ENCODE measurements around the gene OR9Q1.
"Not testable (repeated sequence)": the region's sequence is repeated elsewhere in the genome, so short reads cannot be mapped to it uniquely, and the experiment has no call there.

The OR9Q1 gene

DNA sequence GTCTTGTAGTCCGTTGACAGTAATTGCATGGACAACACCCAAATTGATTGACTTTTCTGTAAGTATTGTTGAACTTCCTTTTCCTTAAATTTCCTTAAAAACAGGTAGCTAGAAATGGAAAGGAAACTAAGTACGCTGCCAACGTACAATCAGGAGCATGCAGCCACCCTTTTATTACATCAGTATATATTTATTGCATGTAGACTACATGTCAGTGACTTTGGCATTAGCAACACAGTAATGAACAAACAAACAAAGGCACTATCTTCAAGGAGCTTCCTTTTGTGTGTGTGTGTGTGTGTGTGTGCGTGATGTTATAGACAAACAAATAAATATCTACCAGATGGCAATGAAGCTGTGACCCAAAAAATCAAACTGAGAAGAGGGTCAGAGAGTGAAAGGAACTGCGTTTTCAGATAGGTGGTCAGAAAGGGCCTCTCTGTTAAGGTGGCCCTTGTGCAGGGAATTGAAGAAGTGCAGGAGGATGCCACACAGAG, at the start of gene OR9Q1:
Gene OR9Q1, plus strand, starts transcription at position 447 of the 497 bp plus-strand sequence. CDS start 155,564 bp downstream, outside the sequence.
- DNase-seq (ENCODE audit: low spot score), result no peak

- DNase-seq (ENCODE audit: low spot score), result no peak
These were observed 49.5 kb upstream of the OR9Q1 start for GRCh38 chr11:57974132-57974531.

DNA sequence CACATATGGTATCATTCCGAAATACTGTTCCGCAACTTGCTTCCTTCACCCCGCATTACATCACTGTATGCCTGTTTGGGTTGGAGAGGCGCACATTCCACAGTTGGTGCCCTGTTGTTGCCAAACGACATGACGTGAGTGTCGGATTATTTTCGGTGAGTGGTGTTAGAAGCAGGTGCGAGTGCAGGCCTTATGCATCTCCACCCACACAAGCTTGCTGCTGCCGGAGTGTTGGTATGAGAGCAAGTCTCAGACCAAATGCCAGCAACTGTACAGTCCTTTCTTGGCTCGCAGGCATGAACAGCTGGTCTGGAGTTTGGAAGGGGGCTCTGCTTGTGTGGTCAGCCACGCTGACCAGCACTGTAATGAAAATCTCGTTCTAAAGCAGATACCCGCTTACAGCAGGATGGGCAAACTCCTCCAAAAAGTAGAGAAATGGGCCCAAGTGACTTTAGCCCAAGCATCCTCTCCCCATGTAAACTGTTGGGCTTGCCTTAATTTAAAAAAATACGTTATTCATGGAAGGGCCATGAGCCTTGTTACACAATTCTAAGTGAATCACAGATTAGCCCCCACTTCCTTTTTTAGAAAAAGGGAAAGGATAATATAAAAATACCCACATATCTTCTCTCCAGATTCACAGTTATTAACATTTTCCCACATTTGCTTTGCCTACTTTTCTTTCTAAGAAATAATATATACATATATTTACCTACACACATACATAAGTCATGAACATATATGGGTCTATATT, 48.7 kb upstream of the OR9Q1 start:
- DNase-seq (ENCODE audit: low spot score), result no peak

- no peak for DNase-seq (ENCODE audit: low spot score)
These were observed 46.0 kb upstream of the OR9Q1 start for GRCh38 chr11:57977709-57978108.

DNA sequence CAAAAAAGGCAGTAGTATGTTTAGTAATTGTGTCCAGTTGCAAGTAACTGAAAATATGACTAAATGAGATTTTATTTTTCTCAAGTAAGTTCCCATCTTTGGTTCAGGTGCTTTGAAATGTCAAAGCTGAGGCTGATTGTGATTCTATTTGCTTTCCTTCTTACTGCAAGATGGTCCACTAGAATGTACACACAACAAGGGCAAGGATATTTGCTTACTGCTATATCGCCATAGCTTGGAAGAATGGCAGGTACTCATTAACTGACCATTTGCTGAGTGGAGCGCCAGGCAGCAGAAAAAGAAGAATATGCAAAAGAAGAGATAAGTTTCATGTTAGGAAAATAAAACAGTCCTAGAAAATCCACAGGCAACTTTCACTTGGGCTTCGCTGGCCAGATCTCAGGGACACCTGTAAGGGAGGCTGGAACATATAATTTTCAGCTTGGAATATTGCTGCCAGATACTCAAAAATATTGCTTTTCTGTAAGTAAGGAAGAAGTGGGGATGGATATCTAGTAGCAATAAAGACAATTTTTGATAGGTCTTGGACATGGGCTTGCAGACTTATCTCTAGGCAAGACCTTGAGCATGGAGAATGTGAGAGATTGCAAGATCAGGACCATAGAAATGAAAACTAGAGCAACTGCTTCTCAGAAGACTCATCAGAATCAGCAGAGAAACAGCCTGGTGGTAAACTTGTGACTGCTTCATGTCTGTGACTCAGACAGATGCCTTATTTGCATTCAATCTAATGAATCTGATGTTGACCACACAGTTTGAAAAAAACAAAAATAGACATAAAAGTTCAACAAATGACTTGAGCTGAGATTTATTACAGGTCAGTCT, 44.8 kb upstream of the OR9Q1 start:
- peak; percentile 20 for DNase-seq (ENCODE audit: low spot score)

DNA sequence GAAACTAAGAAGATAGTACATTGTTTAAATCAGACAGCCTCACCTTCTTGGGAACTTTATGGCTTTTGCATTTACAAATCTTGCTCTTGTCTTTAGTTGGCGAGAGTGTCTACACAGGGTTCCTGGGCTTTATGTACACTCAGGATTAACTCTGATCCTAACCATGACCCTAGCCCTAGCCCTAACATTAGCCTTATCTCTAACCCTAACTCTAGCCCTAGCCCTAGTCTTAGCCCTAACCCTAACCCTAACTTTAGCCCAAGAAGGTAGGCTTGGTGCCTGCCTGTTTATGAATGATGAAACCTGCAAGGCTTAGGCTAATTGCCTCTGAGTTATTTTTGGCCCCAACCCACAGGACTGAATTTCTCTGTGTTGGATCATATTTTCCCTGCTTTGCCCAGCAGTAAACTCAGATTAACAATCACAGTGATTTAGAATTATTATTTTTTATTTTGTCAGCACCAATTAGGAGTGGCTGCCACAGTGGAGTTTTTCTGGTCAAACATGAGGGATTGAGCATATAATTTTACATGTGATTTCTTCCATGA, 44.1 kb upstream of the OR9Q1 start:
- no peak for DNase-seq (ENCODE audit: low spot score)

GRCh38 chr11:57980201-57980600, 43.5 kb upstream of the OR9Q1 start:
- no peak for DNase-seq (ENCODE audit: low spot score)

DNA sequence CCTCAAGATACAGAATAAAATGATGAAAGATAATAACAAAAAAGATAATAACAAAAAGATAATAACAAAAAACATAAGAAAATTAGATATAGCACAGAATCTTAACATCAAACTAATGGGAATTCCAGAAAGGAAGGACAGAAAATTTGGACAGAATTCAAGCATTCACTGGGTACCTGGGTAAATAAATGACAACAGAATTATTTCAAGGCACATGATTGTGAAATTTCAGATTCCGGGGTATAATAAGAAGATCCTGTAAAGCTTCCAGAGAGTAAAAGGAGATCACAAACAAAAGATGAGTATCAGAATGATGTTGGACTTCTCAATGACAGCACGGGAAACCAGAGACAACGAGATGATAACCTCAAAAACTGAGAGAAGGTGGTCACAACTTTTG, 42.1 kb upstream of the OR9Q1 start:
- no peak for DNase-seq (ENCODE audit: low spot score)

DNA sequence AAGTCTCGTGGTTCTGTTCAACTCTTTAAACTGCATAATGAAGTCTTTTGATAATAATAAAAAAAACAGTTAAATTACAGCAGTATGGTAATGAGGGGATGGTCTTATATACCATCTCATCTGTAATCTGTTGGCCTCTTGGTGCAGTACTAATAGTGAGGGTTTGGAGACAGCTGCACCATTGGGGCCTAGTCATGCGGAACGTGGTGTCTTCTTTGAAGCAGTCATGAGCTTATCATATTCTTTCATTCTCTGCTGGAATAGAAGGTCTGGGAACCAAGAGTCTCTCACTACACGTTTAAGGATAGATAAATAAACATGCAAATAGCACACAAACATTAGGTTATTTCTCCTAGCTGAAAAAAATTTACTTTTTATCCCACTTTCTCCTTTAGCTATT, 40.9 kb upstream of the OR9Q1 start:
- DNase-seq (ENCODE audit: low spot score), result peak; percentile 43

DNA sequence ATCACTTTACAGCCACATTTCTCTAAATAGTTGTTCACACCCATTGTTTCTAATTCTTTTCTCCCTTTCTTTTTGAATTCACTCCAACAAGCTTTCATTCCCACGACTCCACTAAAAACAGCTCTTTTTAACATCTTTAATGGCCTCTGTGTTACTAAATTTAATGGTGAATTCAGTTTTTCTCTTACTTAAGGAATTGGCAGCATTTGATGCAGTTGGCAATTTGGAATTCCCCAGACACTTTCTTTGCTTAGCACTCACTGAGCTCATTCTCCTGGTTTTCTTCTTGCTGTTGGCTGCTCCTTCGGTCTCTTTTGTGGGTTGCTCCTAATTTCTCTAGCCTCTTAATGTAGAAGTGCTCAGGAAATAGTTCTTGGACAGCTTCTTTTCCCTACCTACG, 40.5 kb upstream of the OR9Q1 start:
- DNase-seq (ENCODE audit: low spot score), result no peak

- DNase-seq (ENCODE audit: low spot score), result not testable (repeated sequence)
These were observed 24.2 kb upstream of the OR9Q1 start for GRCh38 chr11:57999523-57999922.

DNA sequence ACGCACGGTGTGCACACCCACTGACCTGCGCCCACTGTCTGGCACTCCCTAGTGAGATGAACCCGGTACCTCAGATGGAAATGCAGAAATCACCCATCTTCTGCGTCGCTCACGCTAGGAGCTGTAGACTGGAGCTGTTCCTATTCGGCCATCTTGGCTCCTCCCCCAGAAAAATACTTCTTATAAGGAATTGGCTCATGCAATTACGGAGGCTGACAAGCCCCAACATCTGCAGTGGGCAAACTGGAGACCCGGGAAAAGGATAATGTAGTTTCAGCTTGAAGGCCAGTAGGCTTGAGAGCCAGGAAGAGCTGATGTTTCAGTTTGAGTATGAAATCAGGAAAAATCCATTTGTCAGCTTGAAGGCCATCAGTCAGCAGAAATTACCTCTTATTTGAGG, 23.7 kb upstream of the OR9Q1 start:
- DNase-seq (ENCODE audit: low spot score), result not testable (repeated sequence)

GRCh38 chr11:58000699-58001098, 23.0 kb upstream of the OR9Q1 start:
- no peak for DNase-seq (ENCODE audit: low spot score)

DNA sequence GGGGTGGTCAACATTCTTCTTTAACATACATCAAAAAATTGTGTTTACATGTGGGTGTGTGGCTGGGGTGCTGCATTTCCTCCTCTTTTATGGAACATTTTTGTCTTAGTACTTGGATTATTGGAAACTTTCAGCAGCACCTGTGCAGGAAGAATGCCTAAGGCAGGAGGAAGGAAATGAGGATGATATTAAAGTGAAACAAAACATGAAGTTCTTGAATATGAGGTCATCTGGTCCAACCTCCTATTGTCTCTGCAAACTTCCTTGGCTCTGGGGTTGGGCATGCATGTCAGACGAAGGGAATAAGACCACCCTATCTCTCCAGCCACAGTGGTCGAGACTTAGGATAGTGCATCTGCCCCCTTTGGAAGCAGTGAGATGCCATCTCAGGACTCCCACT, 20.6 kb upstream of the OR9Q1 start:
- peak; percentile 9 for DNase-seq (ENCODE audit: low spot score)

DNA sequence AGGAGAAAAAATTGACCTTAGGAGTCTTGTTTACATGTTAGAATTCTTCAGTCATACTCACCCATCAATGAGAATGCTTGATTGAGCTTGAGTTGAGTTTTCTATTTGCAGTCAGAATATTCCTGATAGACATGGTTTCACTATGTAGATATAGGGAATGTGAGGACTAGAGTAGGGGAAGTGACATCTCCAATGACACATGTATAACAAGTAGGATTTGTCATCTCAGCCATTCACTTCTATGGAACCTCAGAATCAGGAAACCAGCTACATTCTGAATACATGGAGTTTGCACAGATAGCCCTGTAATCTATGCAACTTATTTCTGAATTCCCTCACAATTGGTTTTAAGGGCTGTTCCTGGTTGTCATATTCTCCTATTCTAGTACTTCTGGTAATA, 20.1 kb upstream of the OR9Q1 start:
- peak; percentile 55 for DNase-seq (ENCODE audit: low spot score)

GRCh38 chr11:58004664-58005063, 19.0 kb upstream of the OR9Q1 start:
- peak; percentile 36 for DNase-seq (ENCODE audit: low spot score)

- DNase-seq (ENCODE audit: low spot score), result peak; percentile 92
These were observed 16.7 kb upstream of the OR9Q1 start for GRCh38 chr11:58006940-58007339.

DNA sequence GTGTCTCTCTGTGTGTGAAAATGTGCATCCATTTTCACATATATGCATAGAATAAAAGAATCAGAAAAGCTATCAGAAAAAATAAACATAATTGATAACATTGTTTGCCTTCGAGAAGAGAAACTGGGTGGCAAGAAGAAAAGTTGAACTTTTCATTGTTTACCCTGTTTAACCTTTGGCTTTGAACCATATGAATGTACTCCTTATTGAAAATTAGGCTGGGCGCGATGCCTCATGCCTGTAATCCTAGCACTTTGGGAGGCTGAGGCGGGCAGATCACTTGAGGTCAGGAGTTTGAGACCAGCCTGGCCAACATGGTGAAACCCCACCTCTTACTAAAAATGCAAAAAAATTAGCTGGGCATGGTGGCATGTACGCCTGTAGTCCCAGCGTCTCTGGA, 11.9 kb upstream of the OR9Q1 start:
- DNase-seq (ENCODE audit: low spot score), result no peak

- DNase-seq (ENCODE audit: low spot score), result peak; percentile 93
These were observed 965 bp downstream of the OR9Q1 start for GRCh38 chr11:58024601-58025091.

DNA sequence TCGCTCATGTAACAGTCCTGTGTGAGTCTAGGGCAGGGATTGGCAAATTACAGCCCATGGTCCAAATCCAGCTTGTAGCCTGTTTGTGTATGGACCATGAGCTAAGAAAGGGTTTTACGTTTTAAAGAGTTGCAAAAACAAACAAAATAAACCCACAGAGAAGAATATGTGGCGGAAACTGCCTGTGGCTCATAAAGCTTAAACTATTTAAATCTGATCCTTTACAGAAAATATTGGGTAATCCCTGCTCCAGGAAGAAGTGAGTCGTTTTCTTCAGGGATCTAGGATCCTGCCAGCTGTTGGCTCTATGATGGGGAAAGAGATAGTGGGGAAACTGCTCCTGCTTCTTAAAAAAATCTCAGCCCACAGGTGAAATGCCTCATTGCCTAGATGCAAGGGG, 3.7 kb downstream of the OR9Q1 start:
- DNase-seq (ENCODE audit: low spot score), result no peak

DNA sequence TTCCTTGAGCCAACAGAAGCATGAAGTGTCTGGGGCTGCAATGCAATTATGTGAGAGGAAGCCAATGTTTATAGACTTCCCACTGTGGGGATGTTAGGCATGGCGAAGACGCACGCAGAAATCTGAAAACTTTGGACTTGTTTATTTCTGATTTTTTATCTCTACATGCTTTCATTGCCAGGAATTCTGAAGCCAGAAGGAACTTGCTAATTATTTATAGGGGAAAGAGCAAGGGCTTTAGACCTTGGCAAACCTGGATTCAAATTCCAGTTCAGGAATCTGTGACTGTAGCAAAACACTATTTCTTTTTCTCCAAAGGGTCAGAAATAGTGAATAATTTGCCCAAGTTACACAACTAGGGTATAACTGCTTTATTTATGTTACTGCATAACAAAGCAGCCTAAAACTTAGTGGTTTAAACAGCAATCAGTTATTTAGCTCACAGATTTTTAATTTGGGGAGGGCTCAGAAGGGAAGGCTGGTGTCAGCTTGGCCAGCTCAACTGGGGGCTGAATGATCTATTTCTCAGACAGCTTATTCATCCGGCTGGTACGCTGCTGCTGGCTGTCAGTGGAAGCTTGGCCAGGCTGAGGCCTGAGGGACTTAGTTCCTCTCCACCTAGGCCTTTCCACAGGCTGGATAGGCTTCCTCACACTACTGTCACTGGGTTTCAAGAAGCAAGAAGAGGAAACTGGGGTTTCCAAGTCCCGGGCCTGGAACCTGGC, 5.2 kb downstream of the OR9Q1 start:
- DNase-seq (ENCODE audit: low spot score), result peak; percentile 64

- no peak for DNase-seq (ENCODE audit: low spot score)
These were observed 7.0 kb downstream of the OR9Q1 start, which contains the start of gene OR6Q1 for GRCh38 chr11:58030653-58031052. TSS of gene OR6Q1 (plus strand) at chr11:58030953. CDS start at chr11:58030953, 0 bp downstream.
